Endodermal cell (in vitro differentiated cells): Measurements from ENCODE around the gene PROS1. TPM values are rescaled to one million over a fixed set of nuclear protein-coding genes. Genes with fewer than 3 reads are reported as not detected.
"Not testable (repeated sequence)": the region's sequence is repeated elsewhere in the genome, so short reads cannot be mapped to it uniquely, and the experiment has no call there.

Source experiments
- DNase-seq: peaks from one replicate; pipeline ENCODE4 v3.0.0-alpha.2; 2017
- H3K27ac ChIP-seq: 2 replicates; pipeline ENCODE4 v1.5.1; 2013; ENCODE audit warnings: mild to moderate bottlenecking, low read depth, low read length, moderate library complexity
- H3K27me3 ChIP-seq: 2 replicates; pipeline ENCODE4 v1.6.1; 2013; ENCODE audit warnings: mild to moderate bottlenecking, low read length, moderate library complexity; ENCODE audit not compliant: insufficient read depth, control insufficient read depth, poor library complexity, severe bottlenecking
- H3K36me3 ChIP-seq: 2 replicates; pipeline ENCODE4 v1.7.0; 2013; ENCODE audit warnings: mild to moderate bottlenecking, low read length, moderate library complexity; ENCODE audit not compliant: control insufficient read depth, insufficient read depth
- H3K4me1 ChIP-seq: one replicate; pipeline ENCODE4 v1.7.0; 2013; ENCODE audit warnings: low read length; ENCODE audit not compliant: control insufficient read depth, insufficient read depth
- H3K4me3 ChIP-seq: 2 replicates; pipeline ENCODE4 v1.5.1; 2013; ENCODE audit warnings: mild to moderate bottlenecking, low read length, moderate library complexity
- H3K9ac ChIP-seq: 2 replicates; pipeline ENCODE4 v1.6.1; 2013; ENCODE audit warnings: mild to moderate bottlenecking, low read length, moderate library complexity; ENCODE audit not compliant: poor library complexity, severe bottlenecking; ENCODE audit errors: extremely low read depth
- H3K9me3 ChIP-seq: 2 replicates; pipeline ENCODE4 v1.6.1; 2013; ENCODE audit warnings: mild to moderate bottlenecking, low read length, moderate library complexity; ENCODE audit not compliant: control insufficient read depth
- H3K27ac Mint-ChIP-seq: 2 replicates; pipeline ENCODE4 v1.8.0; 2020; ENCODE audit warnings: mixed read lengths
- H3K27me3 Mint-ChIP-seq: 2 replicates; pipeline ENCODE4 v1.8.0; 2021; ENCODE audit warnings: mild to moderate bottlenecking, mixed read lengths; ENCODE audit not compliant: insufficient read depth
- H3K36me3 Mint-ChIP-seq: 2 replicates; pipeline ENCODE4 v1.8.0; 2020; ENCODE audit warnings: low read depth, mixed read lengths
- H3K4me1 Mint-ChIP-seq: 2 replicates; pipeline ENCODE4 v1.8.0; 2020; ENCODE audit warnings: mixed read lengths
- H3K4me3 Mint-ChIP-seq: 2 replicates; pipeline ENCODE4 v1.8.0; 2020; ENCODE audit warnings: mild to moderate bottlenecking, moderate library complexity, mixed read lengths
- H3K9me3 Mint-ChIP-seq: 2 replicates; pipeline ENCODE4 v1.8.0; 2020; ENCODE audit warnings: mild to moderate bottlenecking, mixed read lengths
- CTCF ChIP-seq: fragments of 200-600 bp; sonication (generic); conservative IDR thresholded peaks from 2 replicates; pipeline ENCODE4 v1.5.0; 2021; ENCODE audit warnings: antibody characterized with exemption, mild to moderate bottlenecking
- WGBS, 2 experiments: methylation state at CpG; one replicate each; pipeline versions ENCODE4 v1.1.5 to v1.1.7; 2013; ENCODE audit warnings: missing lambda C conversion rate in 2 of 2, mixed read lengths in 1 of 2; ENCODE audit not compliant: insufficient coverage in 1 of 2, insufficient read length in 1 of 2; 5-methylcytosine and 5-hydroxymethylcytosine counted together
- total RNA-seq, 2 donors: library from RNA; stranded (reverse); fragmentation: NEBNext Ultra II Directional in 1 of 2; extraction: Animal tissue kit (Norgen Biotek cat#: 25700) in 1 of 2; gene quantifications; 2 replicates in 1 of 2; 3 replicates in 1 of 2; pipeline ENCODE4 v1.2.1, GENCODE V29; 2021

PROS1 gene
- total RNA-seq, 2 donors from 2014 or later, result 8.8 to 52.4 TPM

- TF ChIP-seq CTCF, result no peak
- no peaks in the 10 kb centered on the region for H3K4me1 Mint-ChIP-seq
- no peak for DNase-seq
- H3K4me3 ChIP-seq, result no peak overlapping the region
- H3K27ac ChIP-seq, result no peak overlapping the region
- H3K9me3 ChIP-seq, result peaks cover 57% of the 10 kb centered on the region
- no peaks in the 10 kb centered on the region for H3K27me3 Mint-ChIP-seq
- no peaks in the 10 kb centered on the region for H3K4me1 ChIP-seq
- H3K4me3 Mint-ChIP-seq, result no peak overlapping the region
- no peak overlapping the region for H3K9ac ChIP-seq
- peaks cover 85% of the 10 kb centered on the region for H3K9me3 Mint-ChIP-seq
- no peaks in the 10 kb centered on the region for H3K36me3 Mint-ChIP-seq
- no peaks in the 10 kb centered on the region for H3K27me3 ChIP-seq
- no peaks in the 10 kb centered on the region for H3K36me3 ChIP-seq
- no peak overlapping the region for H3K27ac Mint-ChIP-seq
Observed at GRCh38 chr3:93867425-93867824, 106.3 kb downstream of the PROS1 start.

GRCh38 chr3:93861017-93861416 lies 112.7 kb downstream of the PROS1 start:
- H3K4me1 Mint-ChIP-seq, result no peaks in the 10 kb centered on the region
- Histone ChIP-seq H3K9ac (no peak overlapping the region), H3K4me3 (no peak overlapping the region), H3K9me3 (peaks cover 84% of the 10 kb centered on the region), H3K27ac (no peak overlapping the region), H3K27me3 (no peaks in the 10 kb centered on the region), H3K36me3 (no peaks in the 10 kb centered on the region), H3K4me1 (no peaks in the 10 kb centered on the region)
- no peak for TF ChIP-seq CTCF
- no peaks in the 10 kb centered on the region for H3K36me3 Mint-ChIP-seq
- DNase-seq, result no peak
- H3K4me3 Mint-ChIP-seq, result no peak overlapping the region
- H3K27ac Mint-ChIP-seq, result no peak overlapping the region
- no peaks in the 10 kb centered on the region for H3K27me3 Mint-ChIP-seq
- peaks cover 78% of the 10 kb centered on the region for H3K9me3 Mint-ChIP-seq
- WGBS, 2 experiments, result 47 to 86% methylated on average over 1 to 2 of the region's 2 CpGs

DNA sequence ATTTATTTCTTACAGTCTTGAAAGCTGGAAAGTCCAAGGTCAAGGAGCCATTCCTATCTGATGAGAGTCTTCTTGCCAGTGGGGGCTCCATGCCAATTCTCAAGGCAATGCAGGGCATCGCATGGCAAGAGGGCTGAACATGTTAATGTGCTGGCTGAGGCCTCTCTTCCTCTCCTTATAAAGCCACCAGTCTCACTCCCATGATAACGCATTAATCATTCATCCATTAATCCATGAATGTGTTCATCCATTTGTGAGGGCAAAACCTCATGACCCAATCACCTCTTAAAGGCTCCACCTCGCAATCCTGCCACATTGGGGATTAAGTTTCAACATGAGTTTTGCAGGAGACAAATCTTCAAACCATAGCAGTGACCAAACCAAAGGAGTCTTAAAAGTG lies 118.3 kb downstream of the PROS1 start:
- Histone ChIP-seq H3K4me1 (no peaks in the 10 kb centered on the region), H3K36me3 (no peaks in the 10 kb centered on the region), H3K9ac (no peak overlapping the region), H3K27ac (no peak overlapping the region), H3K4me3 (no peak overlapping the region), H3K27me3 (no peaks in the 10 kb centered on the region), H3K9me3 (peaks cover 78% of the 10 kb centered on the region)
- WGBS, 2 experiments, result 50 to 71% methylated on average over 1 to 3 of the region's 3 CpGs
- no peaks in the 10 kb centered on the region for H3K4me1 Mint-ChIP-seq
- DNase-seq, result no peak
- no peaks in the 10 kb centered on the region for H3K27me3 Mint-ChIP-seq
- no peaks in the 10 kb centered on the region for H3K36me3 Mint-ChIP-seq
- TF ChIP-seq CTCF, result no peak
- H3K27ac Mint-ChIP-seq, result no peak overlapping the region
- peaks cover 90% of the 10 kb centered on the region for H3K9me3 Mint-ChIP-seq
- H3K4me3 Mint-ChIP-seq, result no peak overlapping the region

DNA sequence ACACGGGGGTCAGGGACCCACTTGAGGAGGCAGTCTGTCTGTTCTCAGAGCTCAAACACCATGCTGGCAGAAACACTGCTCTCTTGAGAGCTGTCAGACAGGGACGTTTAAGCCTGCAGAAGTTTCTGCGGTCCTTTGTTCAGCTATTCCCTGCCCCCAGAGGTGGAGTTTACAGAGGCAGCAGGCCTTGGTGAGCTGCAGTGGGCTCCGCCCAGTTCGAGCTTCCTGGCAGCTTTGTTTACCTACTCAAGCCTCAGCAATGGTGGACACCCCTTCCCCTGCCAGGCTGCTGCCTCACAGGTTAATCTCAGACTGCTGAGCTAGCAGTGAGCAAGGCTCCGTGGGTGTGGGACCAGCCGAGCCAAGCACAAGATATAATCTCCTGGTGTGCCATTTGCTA lies 121.5 kb downstream of the PROS1 start:
- not testable (repeated sequence) for H3K27me3 Mint-ChIP-seq, H3K36me3 ChIP-seq, H3K4me3 Mint-ChIP-seq, H3K27ac Mint-ChIP-seq, H3K36me3 Mint-ChIP-seq, H3K4me3 ChIP-seq, H3K4me1 Mint-ChIP-seq, H3K27ac ChIP-seq, H3K4me1 ChIP-seq, H3K27me3 ChIP-seq, H3K9ac ChIP-seq, DNase-seq
- H3K9me3 ChIP-seq, result peaks cover 46% of the 10 kb centered on the region
- H3K9me3 Mint-ChIP-seq, result peaks cover 96% of the 10 kb centered on the region
- WGBS, 2 experiments, result 66 to 77% methylated on average over 6 to 7 of the region's 7 CpGs
